Measurements from ENCODE around the gene GALE.
"Not testable (repeated sequence)": the region's sequence is repeated elsewhere in the genome, so short reads cannot be mapped to it uniquely, and the experiment has no call there.

The GALE gene
- long read RNA-seq, transcript GALE-216 (12 exons, 1,566 nt) = major isoform, 141 of 198 reads
- long read RNA-seq, partial matches to known transcripts = 1 of 198 reads
- long read RNA-seq, other reads (novel, unspliced or antisense) = 50 of 198 reads

GRCh38 chr1:23800400-23801337 lies at the start of gene GALE:
TSS of gene GALE (minus strand) at chr1:23800754. CDS start at chr1:23799007, 1,747 bp downstream.
- DNase-seq (ENCODE audit: low read depth in 1 of 2, low spot score in 1 of 2) = peak; percentile 91 to 96
- Histone ChIP-seq H3K4me3 (replicated peaks; ENCODE audit: insufficient read depth, low read length) (peak within 1 kb of the TSS; percentile 77), H3K27ac (replicated peaks) (peak within 1 kb of the TSS; percentile 93), H3K27me3 (ENCODE audit: insufficient read depth, poor library complexity, severe bottlenecking) (no peaks in the 10 kb centered on the region)
- TF ChIP-seq POLR2AphosphoS5 (IDR thresholded peaks at IDR 0.05; ENCODE audit: low read depth) (peak; percentile 56; the same call in 1 of the 2 replicates), GABPA (IDR thresholded peaks at IDR 0.05; ENCODE audit: low read depth) (peak; percentile 62), REST (IDR thresholded peaks at IDR 0.05; ENCODE audit: insufficient replicate concordance, low read depth) (no peak), CTCF (IDR thresholded peaks at IDR 0.05; ENCODE audit: insufficient read depth, low read length) (no peak), SPI1 (IDR thresholded peaks at IDR 0.05; ENCODE audit: borderline replicate concordance, low read depth) (peak; percentile 82)

GRCh38 chr1:23848673-23849616 lies 48.4 kb upstream of the GALE start:
- DNase-seq (ENCODE audit: low read depth in 1 of 2, low spot score in 1 of 2) = no peak
- H3K27me3 ChIP-seq (ENCODE audit: insufficient read depth, poor library complexity, severe bottlenecking) = no peaks in the 10 kb centered on the region
- TF ChIP-seq SPI1 (IDR thresholded peaks at IDR 0.05; ENCODE audit: borderline replicate concordance, low read depth) (no peak), GABPA (IDR thresholded peaks at IDR 0.05; ENCODE audit: low read depth) (no peak), CTCF (IDR thresholded peaks at IDR 0.05; ENCODE audit: insufficient read depth, low read length) (no peak), REST (IDR thresholded peaks at IDR 0.05; ENCODE audit: insufficient replicate concordance, low read depth) (no peak), POLR2AphosphoS5 (IDR thresholded peaks at IDR 0.05; ENCODE audit: low read depth) (no peak)
- no peak overlapping the region for H3K4me3 ChIP-seq (replicated peaks; ENCODE audit: insufficient read depth, low read length)
- H3K27ac ChIP-seq (replicated peaks) = no peak overlapping the region

- H3K27ac ChIP-seq (replicated peaks); H3K4me3 ChIP-seq (replicated peaks; ENCODE audit: insufficient read depth, low read length); H3K27me3 ChIP-seq (ENCODE audit: insufficient read depth, poor library complexity, severe bottlenecking); DNase-seq (ENCODE audit: low read depth in 1 of 2, low spot score in 1 of 2): not testable (repeated sequence)
Observed at GRCh38 chr1:23847482-23848095, 47.0 kb upstream of the GALE start.

Measured in HL-60 (cell line).